K562 (cell line): ENCODE data around the gene EGLN3.

Source experiments
- COPS2 ChIP-seq: fragments of 450-650 bp; conservative IDR thresholded peaks from 2 replicates; pipeline ENCODE4 v1.6.1; 2016; ENCODE audit warnings: mild to moderate bottlenecking, moderate library complexity
- CTCF ChIP-seq, 3 experiments: IDR thresholded peaks in 2 of 3; conservative IDR thresholded peaks in 1 of 3; 2 replicates each; pipeline ENCODE4 v1.5.1; 2011 to 2012; ENCODE audit warnings: low read length in 3 of 3, mild to moderate bottlenecking in 3 of 3, control low read depth in 2 of 3, improper control_type of control experiment in 1 of 3, inconsistent platforms in 1 of 3, low read depth in 1 of 3, mixed read lengths in 1 of 3, moderate library complexity in 1 of 3; ENCODE audit not compliant: insufficient read depth in 2 of 3
- E2F4 ChIP-seq: sonication (generic); formaldehyde crosslinking; IDR thresholded peaks from 2 replicates; pipeline ENCODE4 v1.8.0; 2022; ENCODE audit warnings: mild to moderate bottlenecking, low read depth, missing genetic modification reagents
- NCOR1 ChIP-seq: fragments of 450-650 bp; IDR thresholded peaks from 2 replicates; pipeline ENCODE4 v1.6.1; 2016; ENCODE audit warnings: mild to moderate bottlenecking, moderate library complexity
- POLR2A ChIP-seq: fragments of 450-650 bp; conservative IDR thresholded peaks from 2 replicates; pipeline ENCODE4 v1.6.1; 2016
- SIX5 ChIP-seq, 2 experiments: IDR thresholded peaks; 2 replicates each; pipeline ENCODE4 v1.6.1; 2011; ENCODE audit warnings: low read length in 2 of 2, borderline replicate concordance in 1 of 2, low read depth in 1 of 2, mild to moderate bottlenecking in 1 of 2, moderate library complexity in 1 of 2; ENCODE audit not compliant: insufficient read depth in 1 of 2
- SPI1 ChIP-seq: IDR thresholded peaks from 2 replicates; pipeline ENCODE4 v1.6.1; 2011; ENCODE audit warnings: low read depth, low read length, control low read depth, borderline replicate concordance

DNA sequence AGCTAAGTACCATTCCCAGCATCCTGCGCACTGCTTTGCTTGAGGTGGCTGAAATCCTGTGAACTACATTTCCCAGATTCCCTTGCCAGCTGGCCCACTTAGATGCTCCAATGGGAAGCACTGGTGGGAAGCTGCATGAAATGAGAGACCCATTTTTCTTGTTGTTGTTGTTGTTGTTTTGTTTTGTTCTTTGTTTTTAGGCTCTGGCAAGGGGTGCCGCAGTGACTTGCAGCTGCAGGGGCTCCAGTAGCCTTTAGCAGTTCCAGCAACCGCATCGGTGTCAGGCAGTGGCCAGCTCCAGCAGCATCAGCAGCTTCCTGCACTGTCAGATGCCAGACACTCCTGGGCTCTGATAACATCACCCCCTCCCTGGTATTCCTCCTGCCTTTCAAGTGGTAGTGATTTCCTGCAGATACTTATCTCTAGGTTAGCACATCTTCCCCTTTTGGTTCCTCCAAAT lies 8.8 kb upstream of the EGLN3 start:
- TF ChIP-seq SPI1 (no peak), NCOR1 (no peak), COPS2 (no peak), SIX5 (IDR thresholded peaks at IDR 0.05; ENCODE audit: borderline replicate concordance in 1 of 2, insufficient read depth in 1 of 2, low read depth in 1 of 2, low read length in 2 of 2) (no peak), CTCF (IDR thresholded peaks at IDR 0.05 in 2 of 3, conservative IDR thresholded peaks at IDR 0.05 in 1 of 3; ENCODE audit: insufficient read depth in 2 of 3, low read depth in 1 of 3, low read length in 3 of 3) (no peak), POLR2A (no peak), E2F4 (CRISPR knock-in tag) (no peak)
